ENCODE results near the gene CNOT8.
"Not testable (repeated sequence)": the region's sequence is repeated elsewhere in the genome, so short reads cannot be mapped to it uniquely, and the experiment has no call there.

The CNOT8 gene

GRCh38 chr5:154858297-154858971, at the start of gene CNOT8:
Gene CNOT8 (plus strand): TSS chr5:154858627. CDS start chr5:154863279, 4,652 bp downstream.
- DNase-seq (ENCODE audit: insufficient read length, low spot score) (peak; percentile 73), FAIRE-seq (no peak)
- peak; percentile 81; the same call in 1 of the 2 replicates for TF ChIP-seq POLR2A (IDR thresholded peaks at IDR 0.05; ENCODE audit: low read depth, low read length)

DNA sequence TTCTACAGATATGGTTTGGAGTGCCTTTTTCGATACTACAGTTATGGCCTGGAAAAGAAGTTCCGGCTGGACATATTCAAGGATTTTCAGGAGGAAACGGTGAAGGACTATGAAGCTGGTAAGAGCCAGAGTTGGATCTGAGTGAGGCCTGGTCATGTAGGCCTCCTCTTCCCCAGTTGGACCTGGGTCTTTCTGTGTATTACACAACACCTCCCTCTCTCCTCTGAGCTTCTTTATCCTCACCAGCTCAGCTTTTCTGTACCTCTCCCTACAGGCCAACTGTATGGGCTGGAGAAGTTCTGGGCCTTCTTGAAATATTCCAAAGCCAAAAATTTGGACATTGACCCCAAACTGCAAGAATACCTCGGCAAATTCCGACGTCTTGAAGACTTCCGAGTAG, 47.2 kb upstream of the CNOT8 start:
- DNase-seq (ENCODE audit: insufficient read length, low spot score): no peak
- no peak for TF ChIP-seq POLR2A (IDR thresholded peaks at IDR 0.05; ENCODE audit: low read depth, low read length)
- no peak for FAIRE-seq

GRCh38 chr5:154811653-154812465, 46.6 kb upstream of the CNOT8 start:
- peak; percentile 30 for DNase-seq (ENCODE audit: insufficient read length, low spot score)
- TF ChIP-seq POLR2A (IDR thresholded peaks at IDR 0.05; ENCODE audit: low read depth, low read length): no peak
- no peak for FAIRE-seq

- no peak for TF ChIP-seq POLR2A (IDR thresholded peaks at IDR 0.05; ENCODE audit: low read depth, low read length)
- DNase-seq (ENCODE audit: insufficient read length, low spot score): no peak
- FAIRE-seq: no peak
These were observed 45.3 kb upstream of the CNOT8 start for GRCh38 chr5:154813158-154813557.

- FAIRE-seq: no peak
- no peak for DNase-seq (ENCODE audit: insufficient read length, low spot score)
- TF ChIP-seq POLR2A (IDR thresholded peaks at IDR 0.05; ENCODE audit: low read depth, low read length): no peak
These were observed 44.7 kb upstream of the CNOT8 start for GRCh38 chr5:154813736-154814135.

GRCh38 chr5:154815025-154815424, 43.4 kb upstream of the CNOT8 start:
- no peak for FAIRE-seq

DNA sequence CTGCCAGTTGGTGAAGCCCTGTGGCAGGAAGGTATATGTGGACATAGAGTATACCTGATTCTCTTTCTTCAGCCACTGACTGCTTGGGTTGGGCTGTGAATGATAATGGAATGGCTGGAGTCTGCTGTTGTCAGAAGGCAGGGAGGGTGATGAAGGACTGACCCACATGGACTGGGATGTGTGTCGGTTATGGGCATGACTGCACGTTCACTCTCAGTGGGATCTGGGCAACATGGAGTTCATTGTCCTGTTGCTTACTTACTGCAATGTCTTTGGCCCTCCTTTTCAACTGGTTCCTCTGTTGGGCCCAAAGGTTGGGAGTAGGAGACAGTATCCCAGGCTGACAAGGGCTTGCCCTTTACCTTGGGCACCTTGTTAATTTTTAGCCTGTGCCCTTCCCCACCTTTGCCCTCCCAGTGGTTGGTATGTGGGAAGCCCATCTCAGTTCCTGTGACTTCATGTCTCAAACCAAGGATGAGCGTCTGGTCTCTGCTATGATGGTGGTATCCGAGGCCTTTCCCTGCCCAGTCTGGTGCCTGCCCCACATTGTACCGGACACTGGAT, 42.7 kb upstream of the CNOT8 start:
- DNase-seq (ENCODE audit: insufficient read length, low spot score) (no peak), FAIRE-seq (no peak)
- no peak for TF ChIP-seq POLR2A (IDR thresholded peaks at IDR 0.05; ENCODE audit: low read depth, low read length)

More at GRCh38 chr5:154815025-154815424, 43.4 kb upstream of the CNOT8 start:
- no peak for TF ChIP-seq POLR2A (IDR thresholded peaks at IDR 0.05; ENCODE audit: low read depth, low read length)
- DNase-seq (ENCODE audit: insufficient read length, low spot score): no peak

- TF ChIP-seq POLR2A (IDR thresholded peaks at IDR 0.05; ENCODE audit: low read depth, low read length): no peak
- no peak for FAIRE-seq
- DNase-seq (ENCODE audit: insufficient read length, low spot score): no peak
These were observed 41.4 kb upstream of the CNOT8 start for GRCh38 chr5:154816891-154817492.

- DNase-seq (ENCODE audit: insufficient read length, low spot score): no peak
- FAIRE-seq: no peak
- no peak for TF ChIP-seq POLR2A (IDR thresholded peaks at IDR 0.05; ENCODE audit: low read depth, low read length)
These were observed 40.6 kb upstream of the CNOT8 start for GRCh38 chr5:154817815-154818214.

- no peak for TF ChIP-seq POLR2A (IDR thresholded peaks at IDR 0.05; ENCODE audit: low read depth, low read length)
- no peak for FAIRE-seq
- no peak for DNase-seq (ENCODE audit: insufficient read length, low spot score)
These were observed 39.8 kb upstream of the CNOT8 start for GRCh38 chr5:154818471-154819116.

DNA sequence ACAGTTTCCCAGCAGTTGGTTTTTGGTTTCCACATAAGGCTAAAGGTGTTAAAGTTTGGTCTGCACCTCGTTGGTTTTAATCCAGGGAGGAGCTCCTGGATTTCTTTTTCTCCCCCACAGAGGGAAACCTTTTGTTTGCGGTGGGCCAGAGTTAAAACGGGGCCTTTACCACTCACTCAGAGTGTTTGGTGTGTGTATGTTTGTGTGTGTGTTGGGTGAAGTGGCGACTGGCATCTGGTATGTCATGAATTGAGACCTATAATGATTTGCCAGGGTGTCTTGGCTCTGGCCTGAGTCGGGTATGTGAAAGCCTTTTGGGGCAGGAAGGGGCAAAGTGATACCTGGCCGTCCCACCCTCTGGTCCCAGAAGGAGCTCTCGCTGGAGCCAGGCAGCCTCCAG, 38.9 kb upstream of the CNOT8 start:
- DNase-seq (ENCODE audit: insufficient read length, low spot score) (no peak), FAIRE-seq (no peak)
- no peak for TF ChIP-seq POLR2A (IDR thresholded peaks at IDR 0.05; ENCODE audit: low read depth, low read length)

DNA sequence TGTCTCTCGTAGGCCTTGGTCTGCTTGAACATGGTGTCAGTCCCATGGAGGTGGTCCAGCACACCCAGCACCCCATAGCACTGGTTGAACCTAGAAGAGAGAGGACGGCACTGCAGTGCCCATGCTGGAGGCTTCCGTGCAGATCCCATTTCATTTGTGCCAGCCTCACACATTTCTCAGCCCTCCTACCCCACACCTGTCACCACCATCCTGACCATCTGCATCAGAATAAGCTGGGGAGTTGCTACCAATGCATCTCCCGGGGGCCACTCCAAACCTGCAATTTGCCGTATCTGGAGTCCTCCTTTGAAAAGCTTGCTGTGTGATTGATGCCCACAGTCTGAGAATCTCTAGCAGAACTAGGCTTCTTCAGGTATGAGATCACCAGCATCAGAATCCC, 38.0 kb upstream of the CNOT8 start:
- DNase-seq (ENCODE audit: insufficient read length, low spot score): no peak
- FAIRE-seq: no peak
- no peak for TF ChIP-seq POLR2A (IDR thresholded peaks at IDR 0.05; ENCODE audit: low read depth, low read length)

GRCh38 chr5:154822896-154823295, 35.5 kb upstream of the CNOT8 start:
- DNase-seq (ENCODE audit: insufficient read length, low spot score); FAIRE-seq: not testable (repeated sequence)

- no peak for DNase-seq (ENCODE audit: insufficient read length, low spot score)
- TF ChIP-seq POLR2A (IDR thresholded peaks at IDR 0.05; ENCODE audit: low read depth, low read length): no peak
- no peak for FAIRE-seq
These were observed 34.8 kb upstream of the CNOT8 start for GRCh38 chr5:154823605-154824004.

Data from H54 (cell line).